Endodermal cell (in vitro differentiated cells): Measurements from ENCODE around the gene BPGM. TPM values are rescaled to one million over a fixed set of nuclear protein-coding genes. Genes with fewer than 3 reads are reported as not detected.
A peak's percentile ranks its signal among the peaks of the same experiment; 100 is the strongest.

Experiments used
- DNase-seq: peaks from one replicate; pipeline ENCODE4 v3.0.0-alpha.2; 2017
- H3K27ac ChIP-seq: 2 replicates; pipeline ENCODE4 v1.5.1; 2013; ENCODE audit warnings: mild to moderate bottlenecking, low read depth, low read length, moderate library complexity
- H3K27me3 ChIP-seq: 2 replicates; pipeline ENCODE4 v1.6.1; 2013; ENCODE audit warnings: mild to moderate bottlenecking, low read length, moderate library complexity; ENCODE audit not compliant: insufficient read depth, control insufficient read depth, poor library complexity, severe bottlenecking
- H3K36me3 ChIP-seq: 2 replicates; pipeline ENCODE4 v1.7.0; 2013; ENCODE audit warnings: mild to moderate bottlenecking, low read length, moderate library complexity; ENCODE audit not compliant: control insufficient read depth, insufficient read depth
- H3K4me1 ChIP-seq: one replicate; pipeline ENCODE4 v1.7.0; 2013; ENCODE audit warnings: low read length; ENCODE audit not compliant: control insufficient read depth, insufficient read depth
- H3K4me3 ChIP-seq: 2 replicates; pipeline ENCODE4 v1.5.1; 2013; ENCODE audit warnings: mild to moderate bottlenecking, low read length, moderate library complexity
- H3K9ac ChIP-seq: 2 replicates; pipeline ENCODE4 v1.6.1; 2013; ENCODE audit warnings: mild to moderate bottlenecking, low read length, moderate library complexity; ENCODE audit not compliant: poor library complexity, severe bottlenecking; ENCODE audit errors: extremely low read depth
- H3K9me3 ChIP-seq: 2 replicates; pipeline ENCODE4 v1.6.1; 2013; ENCODE audit warnings: mild to moderate bottlenecking, low read length, moderate library complexity; ENCODE audit not compliant: control insufficient read depth
- H3K27ac Mint-ChIP-seq: 2 replicates; pipeline ENCODE4 v1.8.0; 2020; ENCODE audit warnings: mixed read lengths
- H3K27me3 Mint-ChIP-seq: 2 replicates; pipeline ENCODE4 v1.8.0; 2021; ENCODE audit warnings: mild to moderate bottlenecking, mixed read lengths; ENCODE audit not compliant: insufficient read depth
- H3K36me3 Mint-ChIP-seq: 2 replicates; pipeline ENCODE4 v1.8.0; 2020; ENCODE audit warnings: low read depth, mixed read lengths
- H3K4me1 Mint-ChIP-seq: 2 replicates; pipeline ENCODE4 v1.8.0; 2020; ENCODE audit warnings: mixed read lengths
- H3K4me3 Mint-ChIP-seq: 2 replicates; pipeline ENCODE4 v1.8.0; 2020; ENCODE audit warnings: mild to moderate bottlenecking, moderate library complexity, mixed read lengths
- H3K9me3 Mint-ChIP-seq: 2 replicates; pipeline ENCODE4 v1.8.0; 2020; ENCODE audit warnings: mild to moderate bottlenecking, mixed read lengths
- CTCF ChIP-seq: fragments of 200-600 bp; sonication (generic); conservative IDR thresholded peaks from 2 replicates; pipeline ENCODE4 v1.5.0; 2021; ENCODE audit warnings: antibody characterized with exemption, mild to moderate bottlenecking
- WGBS, 2 experiments: methylation state at CpG; one replicate each; pipeline versions ENCODE4 v1.1.5 to v1.1.7; 2013; ENCODE audit warnings: missing lambda C conversion rate in 2 of 2, mixed read lengths in 1 of 2; ENCODE audit not compliant: insufficient coverage in 1 of 2, insufficient read length in 1 of 2; 5-methylcytosine and 5-hydroxymethylcytosine counted together
- total RNA-seq, 2 donors: library from RNA; stranded (reverse); fragmentation: NEBNext Ultra II Directional in 1 of 2; extraction: Animal tissue kit (Norgen Biotek cat#: 25700) in 1 of 2; gene quantifications; 2 replicates in 1 of 2; 3 replicates in 1 of 2; pipeline ENCODE4 v1.2.1, GENCODE V29; 2021

The BPGM gene
- total RNA-seq, 2 donors from 2014 or later = 11.1 to 16.1 TPM

- no peak for TF ChIP-seq CTCF
- no peaks in the 10 kb centered on the region for H3K9me3 ChIP-seq
- no peak overlapping the region for H3K27ac ChIP-seq
- Mint-ChIP-seq H3K9me3 (no peaks in the 10 kb centered on the region), H3K4me3 (no peak overlapping the region), H3K27ac (no peak overlapping the region), H3K4me1 (no peaks in the 10 kb centered on the region), H3K27me3 (peaks cover 14% of the 10 kb centered on the region), H3K36me3 (no peaks in the 10 kb centered on the region)
- H3K4me1 ChIP-seq = no peaks in the 10 kb centered on the region
- H3K4me3 ChIP-seq = no peak overlapping the region
- DNase-seq = no peak
- no peaks in the 10 kb centered on the region for H3K36me3 ChIP-seq
- no peak overlapping the region for H3K9ac ChIP-seq
- H3K27me3 ChIP-seq = peaks cover 60% of the 10 kb centered on the region
Measured at GRCh38 chr7:134630893-134631292, 15.8 kb upstream of the BPGM start.

- Histone ChIP-seq H3K36me3 (no peaks in the 10 kb centered on the region), H3K27me3 (peaks cover 48% of the 10 kb centered on the region), H3K27ac (no peak overlapping the region), H3K4me1 (no peaks in the 10 kb centered on the region), H3K9me3 (no peaks in the 10 kb centered on the region), H3K9ac (no peak overlapping the region), H3K4me3 (no peak overlapping the region)
- no peak for TF ChIP-seq CTCF
- Mint-ChIP-seq H3K4me3 (no peak overlapping the region), H3K27ac (no peak overlapping the region), H3K36me3 (no peaks in the 10 kb centered on the region), H3K9me3 (no peaks in the 10 kb centered on the region), H3K27me3 (peaks cover 10% of the 10 kb centered on the region), H3K4me1 (no peaks in the 10 kb centered on the region)
- DNase-seq = no peak
Measured at GRCh38 chr7:134632052-134632451, 14.6 kb upstream of the BPGM start.

GRCh38 chr7:134632937-134633540 is 13.6 kb upstream of the BPGM start:
- Mint-ChIP-seq H3K27me3 (peaks cover 6% of the 10 kb centered on the region), H3K36me3 (no peaks in the 10 kb centered on the region), H3K9me3 (no peaks in the 10 kb centered on the region), H3K4me3 (no peak overlapping the region), H3K27ac (no peak overlapping the region), H3K4me1 (no peaks in the 10 kb centered on the region)
- H3K27ac ChIP-seq = no peak overlapping the region
- WGBS, 2 experiments = 11 to 45% methylated on average over 3 to 5 of the region's 5 CpGs
- H3K27me3 ChIP-seq = peaks cover 38% of the 10 kb centered on the region
- H3K9ac ChIP-seq = no peak overlapping the region
- no peaks in the 10 kb centered on the region for H3K9me3 ChIP-seq
- no peaks in the 10 kb centered on the region for H3K4me1 ChIP-seq
- H3K4me3 ChIP-seq = no peak overlapping the region
- TF ChIP-seq CTCF = peak; percentile 88
- no peaks in the 10 kb centered on the region for H3K36me3 ChIP-seq
- peak; percentile 52 for DNase-seq
